ENCODE results near the gene IFNG. TPM values are rescaled to one million over a fixed set of nuclear protein-coding genes. Genes with fewer than 3 reads are reported as not detected.

Gene IFNG
- total RNA-seq, 1 donor from 2014 or later = not detected

DNA sequence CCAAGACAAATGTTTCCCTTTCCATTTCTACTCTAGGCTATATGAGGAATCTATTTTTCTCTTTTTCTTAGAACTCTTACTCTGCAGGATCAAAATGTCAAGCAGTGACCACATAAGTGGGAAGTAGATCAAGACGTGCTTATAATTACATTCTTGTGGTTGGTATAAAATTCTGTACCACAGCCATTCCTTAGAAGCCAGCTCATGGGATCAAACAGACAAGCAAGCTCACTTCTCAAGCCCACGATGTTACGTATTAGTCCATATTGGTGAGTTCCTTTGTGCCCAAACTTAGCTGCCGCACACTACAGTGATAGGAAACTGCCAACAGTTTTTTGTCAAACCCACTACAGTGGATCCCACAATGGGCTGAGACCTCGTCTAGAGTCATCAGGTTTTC lies 53.4 kb downstream of the IFNG start:
- Histone ChIP-seq H3K36me3 (ENCODE audit: control insufficient read depth in 3 of 3, insufficient read depth in 3 of 3, low read length in 3 of 3) (no peaks in the 10 kb centered on the region), H3K9me3 (ENCODE audit: control insufficient read depth in 3 of 3, low read length in 3 of 3) (no peaks in the 10 kb centered on the region), H3K9ac (ENCODE audit: low read depth in 1 of 3, low read length in 3 of 3) (no peak overlapping the region), H3K27ac (ENCODE audit: low read depth, low read length) (no peak overlapping the region), H3K27me3 (ENCODE audit: control insufficient read depth in 3 of 3, insufficient read depth in 3 of 3, low read length in 3 of 3) (no peaks in the 10 kb centered on the region), H3K4me3 (ENCODE audit: low read length in 3 of 3) (no peak overlapping the region), H3K4me1 (ENCODE audit: control insufficient read depth in 3 of 3, insufficient read depth in 3 of 3, low read length in 3 of 3) (no peaks in the 10 kb centered on the region)

Other genes starting within 250 kb of the IFNG start
- 1.0 TPM for gene IFNG-AS1, start 170.3 kb downstream of the IFNG start, total RNA-seq
- gene IL26, start 66.1 kb upstream of the IFNG start, total RNA-seq = not detected
- not detected for gene IL22, start 93.9 kb upstream of the IFNG start, total RNA-seq
- gene MDM1, start 172.6 kb upstream of the IFNG start, total RNA-seq = 8.9 TPM